A673 (cell line): ENCODE data around the gene ADI1. TPM values are rescaled to one million over a fixed set of nuclear protein-coding genes. Genes with fewer than 3 reads are reported as not detected.
"Not testable (repeated sequence)": the region's sequence is repeated elsewhere in the genome, so short reads cannot be mapped to it uniquely, and the experiment has no call there.

Experiments used
- BruUV-seq: library from RNA; stranded (reverse); fragments of 400-500 nt; replicated peaks from 2 replicates; lab custom pipeline; 2021; lab: Mats Ljungman, UMichigan
- CTCF ChIA-PET: fragments of 300-600 bp; sonication (Branson Sonifier 250); formaldehyde crosslinking; loops from one replicate; lab custom pipeline; 2022; ENCODE audit warnings: antibody characterized with exemption; lab: Charles Lee
- POLR2A ChIA-PET: fragments of 300-600 bp; sonication (Branson Sonifier 250); formaldehyde crosslinking; loops from one replicate; lab custom pipeline; 2022; ENCODE audit warnings: antibody characterized with exemption; ENCODE audit not compliant: low non-redundant PET; lab: Charles Lee
- DNase-seq: peaks from one replicate; pipeline ENCODE4 v3.0.0-alpha.2; 2015; ENCODE audit warnings: low spot score
- H3K27ac ChIP-seq: fragments of 200-600 bp; sonication (generic); 2 replicates; pipeline ENCODE4 v1.5.1; 2016; ENCODE audit warnings: mixed run types, low read depth, mild to moderate bottlenecking, mixed read lengths, antibody characterized with exemption, low read length; ENCODE audit not compliant: poor library complexity, severe bottlenecking
- H3K27me3 ChIP-seq: fragments of 200-600 bp; sonication (generic); replicated peaks from 2 replicates; pipeline ENCODE4 v1.6.1; 2017; ENCODE audit warnings: mixed run types, low read depth, mild to moderate bottlenecking, mixed read lengths, antibody characterized with exemption, low read length; ENCODE audit not compliant: insufficient read depth, poor library complexity
- H3K36me3 ChIP-seq: fragments of 200-600 bp; sonication (generic); 2 replicates; pipeline ENCODE4 v1.6.1; 2016; ENCODE audit warnings: mixed run types, mild to moderate bottlenecking, mixed read lengths, antibody characterized with exemption, low read length; ENCODE audit not compliant: insufficient read depth, poor library complexity, severe bottlenecking
- H3K4me1 ChIP-seq: fragments of 200-600 bp; sonication (generic); 2 replicates; pipeline ENCODE4 v1.6.1; 2017; ENCODE audit warnings: mixed run types, mild to moderate bottlenecking, mixed read lengths, antibody characterized with exemption, low read length; ENCODE audit not compliant: insufficient read depth, poor library complexity, severe bottlenecking
- H3K4me3 ChIP-seq: fragments of 200-600 bp; sonication (generic); 2 replicates; pipeline ENCODE4 v1.5.1; 2016; ENCODE audit warnings: low read depth, mixed run types, mild to moderate bottlenecking, mixed read lengths, low read length; ENCODE audit not compliant: poor library complexity, severe bottlenecking
- H3K9me3 ChIP-seq: fragments of 200-600 bp; sonication (generic); 2 replicates; pipeline ENCODE4 v1.6.1; 2016; ENCODE audit warnings: mixed run types, low read depth, mild to moderate bottlenecking, mixed read lengths, antibody characterized with exemption, low read length; ENCODE audit not compliant: poor library complexity, severe bottlenecking
- EZH2 ChIP-seq: fragments of 200-600 bp; sonication (generic); IDR thresholded peaks from 2 replicates; pipeline ENCODE4 v1.6.1; 2017; ENCODE audit warnings: borderline replicate concordance, low read depth, mild to moderate bottlenecking, mixed read lengths, antibody characterized with exemption, low read length; ENCODE audit not compliant: poor library complexity, severe bottlenecking
- intact Hi-C: fragments of 100-400 bp; cut with micrococcal nuclease; formaldehyde crosslinking; loops from one replicate; pipeline ENCODE4 v1.10.0; 2022; ENCODE audit not compliant: unreplicated experiment
- total RNA-seq: library from RNA; stranded (reverse); gene quantifications from 2 replicates; pipeline ENCODE4 v1.2.3, GENCODE V29; 2021
- TF ChIP-seq, protein P1 (sequence below): fragments of 300-800, 200-600 bp; sonication (generic); conservative IDR thresholded peaks from 2 replicates; pipeline ENCODE4 v1.5.1; 2017; ENCODE audit warnings: low read depth, mild to moderate bottlenecking, antibody characterized with exemption, low read length, moderate library complexity, mixed read lengths

ADI1 gene
- total RNA-seq, 1 experiment from 2014 or later, result 68.3 TPM

DNA sequence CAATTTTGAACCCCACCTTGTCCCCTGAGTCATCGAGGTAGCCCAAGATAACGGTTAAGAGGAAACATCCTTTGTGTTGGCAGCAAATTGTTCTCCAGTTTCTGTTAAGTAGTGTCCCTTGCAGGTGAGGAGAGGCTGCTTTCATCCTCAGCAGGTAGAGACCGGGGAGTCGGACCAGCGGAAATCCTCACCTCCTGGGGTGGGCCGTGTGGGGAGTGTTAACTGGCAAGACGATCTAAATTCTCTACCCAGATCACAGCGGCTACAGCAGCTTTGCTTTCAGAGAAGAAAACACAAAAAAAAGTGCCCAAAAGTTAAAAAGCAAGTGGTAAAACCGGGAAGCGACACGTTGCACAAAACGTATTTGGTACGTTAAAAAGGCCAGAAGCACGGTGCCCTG lies 63.2 kb downstream of the ADI1 start:
- ChIA-PET POLR2A (no interaction called here), CTCF (no interaction called here)
- H3K4me1 ChIP-seq, result no peaks in the 10 kb centered on the region
- no TSS peak for BruUV-seq
- no peak for TF ChIP-seq EZH2
- TF ChIP-seq, protein P1, sequence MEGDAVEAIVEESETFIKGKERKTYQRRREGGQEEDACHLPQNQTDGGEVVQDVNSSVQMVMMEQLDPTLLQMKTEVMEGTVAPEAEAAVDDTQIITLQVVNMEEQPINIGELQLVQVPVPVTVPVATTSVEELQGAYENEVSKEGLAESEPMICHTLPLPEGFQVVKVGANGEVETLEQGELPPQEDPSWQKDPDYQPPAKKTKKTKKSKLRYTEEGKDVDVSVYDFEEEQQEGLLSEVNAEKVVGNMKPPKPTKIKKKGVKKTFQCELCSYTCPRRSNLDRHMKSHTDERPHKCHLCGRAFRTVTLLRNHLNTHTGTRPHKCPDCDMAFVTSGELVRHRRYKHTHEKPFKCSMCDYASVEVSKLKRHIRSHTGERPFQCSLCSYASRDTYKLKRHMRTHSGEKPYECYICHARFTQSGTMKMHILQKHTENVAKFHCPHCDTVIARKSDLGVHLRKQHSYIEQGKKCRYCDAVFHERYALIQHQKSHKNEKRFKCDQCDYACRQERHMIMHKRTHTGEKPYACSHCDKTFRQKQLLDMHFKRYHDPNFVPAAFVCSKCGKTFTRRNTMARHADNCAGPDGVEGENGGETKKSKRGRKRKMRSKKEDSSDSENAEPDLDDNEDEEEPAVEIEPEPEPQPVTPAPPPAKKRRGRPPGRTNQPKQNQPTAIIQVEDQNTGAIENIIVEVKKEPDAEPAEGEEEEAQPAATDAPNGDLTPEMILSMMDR, result no peak
- peaks cover 7% of the 10 kb centered on the region for H3K36me3 ChIP-seq
- no peak overlapping the region for H3K27ac ChIP-seq
- H3K4me3 ChIP-seq, result no peak overlapping the region
- H3K27me3 ChIP-seq, result no peaks in the 10 kb centered on the region
- no peaks in the 10 kb centered on the region for H3K9me3 ChIP-seq
- no peak for DNase-seq
- intact Hi-C loops, result no loop called here

DNA sequence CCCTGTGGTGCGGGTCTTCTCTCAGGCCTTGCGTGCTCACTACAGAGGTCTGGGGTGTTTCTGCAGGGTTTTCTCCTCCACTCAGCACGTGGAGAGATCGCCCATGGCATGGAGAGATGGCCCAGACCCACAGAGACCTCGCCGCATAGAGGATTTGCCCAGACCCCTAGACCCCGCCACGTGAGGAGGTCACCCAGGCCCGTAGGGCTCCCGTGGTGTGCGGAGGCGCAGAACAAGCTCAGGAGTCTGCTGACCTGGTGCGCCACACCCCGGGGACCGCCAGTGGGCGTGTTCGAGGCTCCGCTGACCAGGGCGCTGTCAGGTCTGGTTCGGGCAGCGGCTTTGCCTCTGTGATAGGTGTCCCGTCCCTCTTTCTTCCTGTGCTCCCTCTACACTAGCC lies 64.5 kb downstream of the ADI1 start:
- CTCF ChIA-PET, result no interaction called here
- intact Hi-C loops, result no loop called here
- POLR2A ChIA-PET, result no interaction called here
- Histone ChIP-seq H3K4me1 (no peaks in the 10 kb centered on the region), H3K36me3 (peaks cover 10% of the 10 kb centered on the region), H3K9me3 (no peaks in the 10 kb centered on the region), H3K27me3 (no peaks in the 10 kb centered on the region), H3K27ac (no peak overlapping the region), H3K4me3 (no peak overlapping the region)
- TF ChIP-seq, protein P1, result no peak
- no peak for TF ChIP-seq EZH2
- no TSS peak for BruUV-seq
- DNase-seq, result no peak

DNA sequence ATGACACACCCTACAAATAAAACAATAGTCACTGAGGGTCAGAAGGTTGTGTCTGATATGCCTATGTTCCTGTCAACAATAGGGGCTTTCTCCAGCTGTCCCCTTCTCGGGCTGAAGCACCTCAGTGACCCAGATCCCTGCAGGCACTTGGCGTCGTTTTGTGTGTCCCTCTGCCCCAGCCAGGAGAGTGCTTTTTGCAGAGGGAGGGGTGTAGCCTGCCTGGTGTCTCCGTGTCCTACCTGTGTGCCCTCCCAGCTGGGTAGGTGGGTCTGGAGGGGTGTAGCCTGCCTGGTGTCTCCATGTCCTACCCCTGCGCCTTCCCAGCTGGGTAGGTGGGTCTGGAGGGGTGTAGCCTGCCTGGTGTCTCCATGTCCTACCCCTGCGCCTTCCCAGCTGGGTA lies 65.3 kb downstream of the ADI1 start:
- intact Hi-C loops, result not testable (repeated sequence)

DNA sequence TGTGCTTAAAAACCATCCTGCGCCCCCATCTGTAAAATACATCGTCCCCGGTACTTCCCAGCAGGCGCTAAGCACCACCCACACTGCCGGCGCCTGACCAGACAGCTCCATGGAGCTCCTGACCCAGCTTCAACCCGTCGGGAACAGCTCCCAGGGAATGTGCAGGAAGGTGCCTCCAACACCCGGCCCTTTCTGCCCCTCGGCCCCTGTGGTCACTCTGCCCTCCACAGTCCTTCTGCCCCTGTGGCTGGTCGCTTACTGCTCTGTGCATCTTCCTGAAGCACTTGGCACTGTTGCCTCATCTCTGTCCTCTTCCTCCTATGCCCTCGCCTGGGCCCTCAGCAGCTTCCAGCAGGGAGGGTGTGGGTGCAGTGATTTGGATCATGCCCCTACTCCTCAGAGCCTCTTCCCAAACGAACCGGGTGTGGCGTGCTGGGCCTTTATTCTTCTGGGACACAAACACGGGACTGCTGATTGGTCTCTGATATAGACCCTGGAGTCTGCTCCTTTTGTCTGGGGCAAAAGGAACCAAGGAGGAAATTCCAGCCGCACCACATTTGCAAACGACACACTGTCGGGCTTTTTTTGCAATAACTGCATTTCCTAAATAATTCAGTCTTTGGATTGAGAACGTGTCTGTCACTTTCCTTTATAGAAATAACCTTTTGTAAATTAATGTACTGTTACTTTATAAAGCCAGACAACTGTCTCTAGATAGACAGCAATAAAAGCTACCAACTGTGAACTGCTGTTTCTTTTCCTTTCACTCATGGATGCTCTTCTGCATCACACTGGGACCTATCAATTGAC lies 65.9 kb downstream of the ADI1 start:
- Histone ChIP-seq H3K4me1 (no peaks in the 10 kb centered on the region), H3K36me3 (peaks cover 11% of the 10 kb centered on the region), H3K9me3 (no peaks in the 10 kb centered on the region), H3K27ac (no peak overlapping the region), H3K27me3 (no peaks in the 10 kb centered on the region), H3K4me3 (no peak overlapping the region)
- intact Hi-C loops, result no loop called here
- no TSS peak for BruUV-seq
- ChIA-PET CTCF (interaction anchor here (1.1 kb wide), 1 partner anchor 9 kb away, joined by 6 read pairs; no protein-coding TSS in a partner anchor), POLR2A (no interaction called here)
- DNase-seq, result peak; percentile 64
- no peak for TF ChIP-seq EZH2
- TF ChIP-seq, protein P1, result no peak

More for the DNA sequence above, 65.3 kb downstream of the ADI1 start:
- H3K9me3 ChIP-seq, H3K27me3 ChIP-seq, POLR2A ChIA-PET, CTCF ChIA-PET, DNase-seq, H3K27ac ChIP-seq, BruUV-seq, H3K4me1 ChIP-seq, H3K4me3 ChIP-seq: not testable (repeated sequence)
- H3K36me3 ChIP-seq, result peaks cover 11% of the 10 kb centered on the region
